HCT116 (cell line): ENCODE measurements around the gene ABCA8.

ENCODE experiments used
- EZH2 ChIP-seq: fragments of 200-600 bp; sonication (generic); IDR thresholded peaks from 2 replicates; pipeline ENCODE4 v1.6.1; 2017; ENCODE audit warnings: antibody characterized with exemption, mixed run types
- FOSL1 ChIP-seq: IDR thresholded peaks from 2 replicates; pipeline ENCODE4 v1.6.1; 2012; ENCODE audit warnings: low read depth
- POLR2A ChIP-seq: IDR thresholded peaks from 2 replicates; pipeline ENCODE4 v1.7.0; 2011; ENCODE audit warnings: borderline replicate concordance; ENCODE audit not compliant: insufficient read depth, insufficient read length; ENCODE audit errors: extremely low read depth
- POLR2AphosphoS5 ChIP-seq: IDR thresholded peaks from 2 replicates; pipeline ENCODE4 v1.6.1; 2011; ENCODE audit warnings: mild to moderate bottlenecking, low read depth, low read length, moderate library complexity
- SP1 ChIP-seq: IDR thresholded peaks from 2 replicates; pipeline ENCODE4 v1.6.1; 2012; ENCODE audit warnings: low read depth
- SRF ChIP-seq: IDR thresholded peaks from 2 replicates; pipeline ENCODE4 v1.6.1; 2012; ENCODE audit warnings: low read depth
- YY1 ChIP-seq: IDR thresholded peaks from 2 replicates; pipeline ENCODE4 v1.6.1; 2011; ENCODE audit warnings: low read length, low read depth, moderate library complexity, mild to moderate bottlenecking; ENCODE audit not compliant: insufficient replicate concordance; ENCODE audit errors: extremely low read depth
- ZNF274 ChIP-seq: fragments of 200-500 bp; sonication (Bioruptor generic); IDR thresholded peaks from 2 replicates; pipeline ENCODE4 v1.6.1; 2014; ENCODE audit warnings: mild to moderate bottlenecking, low read depth, low read length, inconsistent platforms
- TF ChIP-seq, protein P1 (sequence below), 3 experiments: fragments of 200-600 bp in 1 of 3; sonication (generic) in 1 of 3; IDR thresholded peaks in 2 of 3; conservative IDR thresholded peaks in 1 of 3; 2 replicates each; pipeline ENCODE4 v1.5.1; 2012 to 2017; ENCODE audit warnings: low read depth in 2 of 3, low read length in 2 of 3, antibody characterized with exemption in 1 of 3, borderline replicate concordance in 1 of 3, control low read depth in 1 of 3, mild to moderate bottlenecking in 1 of 3, mixed read lengths in 1 of 3, mixed run types in 1 of 3, moderate library complexity in 1 of 3; ENCODE audit not compliant: insufficient read depth in 1 of 3
- TF ChIP-seq, protein P2 (sequence below): IDR thresholded peaks from 2 replicates; pipeline ENCODE4 v1.6.1; 2012

DNA sequence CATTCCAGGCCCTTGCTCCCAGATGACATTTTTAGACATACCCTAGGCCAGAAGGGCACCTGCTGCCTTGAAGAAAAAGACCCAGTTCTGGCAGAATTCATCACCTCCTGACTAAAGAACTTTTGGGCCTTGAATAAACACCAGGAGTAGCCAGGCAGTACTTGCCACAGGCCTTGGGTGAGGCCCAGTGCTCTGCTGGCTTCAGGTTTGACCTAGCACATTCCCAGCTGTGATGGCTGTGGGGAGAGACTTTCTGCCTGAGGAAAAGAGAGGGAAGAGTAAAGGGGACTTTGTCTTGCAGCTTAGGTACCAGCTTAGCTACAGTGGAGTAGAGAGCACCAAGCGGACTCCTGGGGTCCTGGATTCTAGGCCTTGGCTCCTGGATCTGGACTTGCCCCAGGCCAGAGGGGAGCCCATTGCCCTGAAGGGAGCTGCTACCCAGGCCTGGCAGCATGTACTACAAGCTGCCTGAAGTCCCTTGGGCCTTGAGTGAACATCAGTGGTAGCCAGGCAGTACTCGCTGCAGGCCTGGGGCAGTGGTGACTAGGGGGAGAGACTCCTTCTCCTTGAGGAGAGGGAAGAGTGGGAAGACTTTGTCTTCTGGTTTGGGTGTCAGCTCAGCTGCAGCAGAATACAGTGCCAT is 44.3 kb downstream of the ABCA8 start:
- TF ChIP-seq, protein P1, sequence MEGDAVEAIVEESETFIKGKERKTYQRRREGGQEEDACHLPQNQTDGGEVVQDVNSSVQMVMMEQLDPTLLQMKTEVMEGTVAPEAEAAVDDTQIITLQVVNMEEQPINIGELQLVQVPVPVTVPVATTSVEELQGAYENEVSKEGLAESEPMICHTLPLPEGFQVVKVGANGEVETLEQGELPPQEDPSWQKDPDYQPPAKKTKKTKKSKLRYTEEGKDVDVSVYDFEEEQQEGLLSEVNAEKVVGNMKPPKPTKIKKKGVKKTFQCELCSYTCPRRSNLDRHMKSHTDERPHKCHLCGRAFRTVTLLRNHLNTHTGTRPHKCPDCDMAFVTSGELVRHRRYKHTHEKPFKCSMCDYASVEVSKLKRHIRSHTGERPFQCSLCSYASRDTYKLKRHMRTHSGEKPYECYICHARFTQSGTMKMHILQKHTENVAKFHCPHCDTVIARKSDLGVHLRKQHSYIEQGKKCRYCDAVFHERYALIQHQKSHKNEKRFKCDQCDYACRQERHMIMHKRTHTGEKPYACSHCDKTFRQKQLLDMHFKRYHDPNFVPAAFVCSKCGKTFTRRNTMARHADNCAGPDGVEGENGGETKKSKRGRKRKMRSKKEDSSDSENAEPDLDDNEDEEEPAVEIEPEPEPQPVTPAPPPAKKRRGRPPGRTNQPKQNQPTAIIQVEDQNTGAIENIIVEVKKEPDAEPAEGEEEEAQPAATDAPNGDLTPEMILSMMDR (IDR thresholded peaks at IDR 0.05 in 2 of 3, conservative IDR thresholded peaks at IDR 0.05 in 1 of 3; ENCODE audit: borderline replicate concordance in 1 of 3, insufficient read depth in 1 of 3, low read depth in 2 of 3, low read length in 2 of 3) = no peak
- TF ChIP-seq POLR2AphosphoS5 = no peak
- TF ChIP-seq YY1 = no peak
- TF ChIP-seq FOSL1 = no peak
- TF ChIP-seq SRF = no peak
- TF ChIP-seq, protein P2, sequence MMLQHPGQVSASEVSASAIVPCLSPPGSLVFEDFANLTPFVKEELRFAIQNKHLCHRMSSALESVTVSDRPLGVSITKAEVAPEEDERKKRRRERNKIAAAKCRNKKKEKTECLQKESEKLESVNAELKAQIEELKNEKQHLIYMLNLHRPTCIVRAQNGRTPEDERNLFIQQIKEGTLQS = no peak
- TF ChIP-seq POLR2A = no peak
- TF ChIP-seq EZH2 = no peak
- no peak for TF ChIP-seq ZNF274
- no peak for TF ChIP-seq SP1
